Mesangial cell (primary cell): ENCODE measurements around the gene MYO7B. TPM values are rescaled to one million over a fixed set of nuclear protein-coding genes. Genes with fewer than 3 reads are reported as not detected.

ENCODE experiments used
- total RNA-seq: library from RNA; depleted of rRNA; stranded (reverse); fragments of >200 nt; gene quantifications from 2 replicates; pipeline ENCODE4 v1.2.3, GENCODE V29; 2015

MYO7B gene
- total RNA-seq = 0.38 and 0.65 TPM in 2 replicates

GRCh38 chr2:127535422-127535901 is at the start of gene MYO7B:
MYO7B (plus strand) TSS chr2:127535683; CDS start chr2:127559723, 24,040 bp downstream.

GRCh38 chr2:127526132-127527000 is 9.1 kb upstream of the MYO7B start, which contains the start of gene IWS1:
IWS1 (minus strand) TSS chr2:127526489; CDS start chr2:127526208, 281 bp downstream.

GRCh38 chr2:127645395-127646291 is 110.2 kb downstream of the MYO7B start, which contains the start of gene GPR17:
GPR17 (plus strand) TSS chr2:127646153; CDS start chr2:127650736, 4,583 bp downstream.

GRCh38 chr2:127675331-127676261 is 140.1 kb downstream of the MYO7B start, which contains the start of gene LIMS2:
LIMS2 (minus strand) TSS chr2:127675530; CDS start chr2:127675024, 506 bp downstream.

Other genes with a start within 250 kb of the MYO7B start
- 19.9 and 32.4 TPM in 2 replicates for gene ERCC3, start 241.5 kb upstream of the MYO7B start, total RNA-seq
- gene MAP3K2, start 147.7 kb upstream of the MYO7B start, total RNA-seq = 28.4 and 40.7 TPM in 2 replicates
- 0.16 and 2.3 TPM in 2 replicates for gene PROC, start 117.3 kb upstream of the MYO7B start, total RNA-seq
- 22.6 and 28.8 TPM in 2 replicates for gene IWS1, start 9.2 kb upstream of the MYO7B start, total RNA-seq
- gene GPR17, start 110.5 kb downstream of the MYO7B start, total RNA-seq = not detected in 2 replicates
- gene LIMS2, start 139.8 kb downstream of the MYO7B start, total RNA-seq = 4.6 and 13.1 TPM in 2 replicates
- gene SFT2D3, start 165.8 kb downstream of the MYO7B start, total RNA-seq = 5.4 and 8.5 TPM in 2 replicates